Measurements from ENCODE around the gene S1PR3.

Gene S1PR3

DNA sequence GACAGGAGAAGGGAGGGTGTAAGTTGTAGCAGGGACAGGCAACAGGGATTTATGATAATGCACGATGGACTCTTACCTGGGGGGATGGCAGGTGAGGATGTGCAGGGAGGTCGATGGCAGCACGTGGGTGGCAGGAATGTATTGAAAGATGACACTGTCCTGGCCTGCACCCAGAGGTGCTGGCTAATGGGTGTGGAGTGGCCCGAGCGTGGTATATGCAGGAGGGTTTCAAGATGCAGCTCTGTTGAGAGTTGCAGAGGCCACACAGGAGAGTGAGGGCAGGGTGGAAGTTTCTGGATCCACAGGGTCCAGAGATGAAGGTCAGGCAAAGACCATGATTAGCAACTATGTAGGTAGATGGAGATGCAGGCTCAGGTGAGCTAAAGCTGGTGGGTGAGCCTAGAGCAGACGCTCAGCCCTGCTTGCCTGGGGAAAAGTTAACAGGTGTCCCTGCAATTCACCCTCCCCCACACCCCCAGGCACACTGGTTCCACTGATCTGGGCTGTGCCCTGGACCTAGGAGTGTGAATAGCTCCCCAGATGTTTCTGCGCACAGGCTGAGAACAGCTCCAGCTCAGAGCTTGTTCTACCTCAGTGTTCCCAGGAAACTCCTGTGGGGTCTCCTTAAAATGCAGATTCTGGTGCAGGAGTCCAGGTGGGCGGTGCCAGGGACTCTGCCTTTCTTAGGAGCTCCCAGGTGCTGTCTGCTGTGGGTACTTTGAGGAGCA, 21.5 kb upstream of the S1PR3 start:
- no peak for DNase-seq

DNA sequence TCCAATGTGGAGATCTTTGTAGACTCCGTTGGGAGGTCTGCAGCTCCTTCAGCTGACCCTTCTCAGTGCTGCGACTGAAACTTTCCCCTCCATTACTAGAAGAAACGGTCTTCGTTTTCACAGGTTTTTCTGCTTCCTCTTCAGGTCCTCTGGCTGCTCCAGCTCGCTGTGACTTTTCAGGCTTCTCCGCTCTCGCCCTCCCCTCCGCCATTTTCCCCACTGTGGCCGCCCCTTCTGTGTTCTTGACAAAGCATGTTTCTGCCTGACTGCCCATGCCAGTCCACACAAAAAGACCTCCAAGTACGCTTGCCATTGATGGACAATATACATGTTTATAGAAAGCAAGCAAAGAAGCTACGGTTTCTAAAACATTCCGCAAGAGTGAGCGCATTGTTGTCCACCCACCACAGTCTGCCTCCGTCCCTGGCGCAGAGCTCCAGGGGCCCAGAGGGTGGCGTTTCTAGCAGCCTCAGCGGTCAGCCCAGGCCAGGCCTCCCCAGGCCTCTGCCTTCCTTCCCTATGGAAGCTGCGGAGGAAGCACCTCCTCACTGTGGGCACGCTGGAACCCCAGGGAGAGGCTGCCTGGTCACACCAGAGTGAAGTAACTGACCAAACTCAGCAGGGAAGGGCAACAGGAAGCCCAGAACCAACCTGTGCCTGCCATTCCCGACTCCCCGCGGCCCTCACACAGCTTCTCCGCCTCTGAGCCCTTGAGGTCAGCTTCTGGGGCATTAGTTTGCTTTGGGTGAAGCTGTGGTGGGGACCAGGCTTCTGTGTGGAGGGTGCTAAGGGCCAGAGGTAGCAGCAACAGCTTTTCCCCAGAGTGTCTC, 19.9 kb upstream of the S1PR3 start:
- DNase-seq = no peak

GRCh38 chr9:88972401-88972800, 18.9 kb upstream of the S1PR3 start:
- no peak for DNase-seq

DNA sequence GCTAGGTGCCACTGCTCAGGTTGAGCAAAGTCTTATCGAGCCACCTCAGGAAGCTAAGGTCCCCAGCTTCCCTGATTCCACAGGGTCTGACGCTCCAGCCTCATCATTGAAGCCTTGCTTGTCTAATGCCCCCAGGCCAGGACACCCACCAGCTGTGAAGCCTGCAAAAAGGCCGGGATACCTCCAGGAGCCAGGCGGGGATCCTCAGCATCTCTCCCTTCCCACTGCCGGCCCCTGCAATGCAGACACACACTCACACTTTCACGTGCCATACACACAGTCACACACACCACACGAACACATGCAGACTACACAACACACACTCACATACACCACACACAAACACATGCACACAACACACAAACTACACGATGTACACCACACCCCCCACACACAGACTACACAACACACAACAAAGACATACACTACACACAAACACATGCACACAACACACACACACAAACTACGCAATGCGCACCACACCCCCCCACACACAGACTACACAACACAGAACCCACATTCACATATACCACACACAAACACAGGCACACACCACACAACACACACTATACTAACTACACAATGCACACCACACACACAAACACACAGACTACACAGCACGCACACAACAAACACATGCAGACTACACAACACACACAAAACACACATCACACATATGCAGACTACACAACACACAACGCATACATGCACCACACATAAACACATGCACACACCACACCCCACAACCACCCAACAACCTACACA, 17.8 kb upstream of the S1PR3 start:
- no peak for DNase-seq

GRCh38 chr9:88974641-88975040, 16.6 kb upstream of the S1PR3 start:
- no peak for DNase-seq

GRCh38 chr9:88975966-88976889, 15.0 kb upstream of the S1PR3 start:
- DNase-seq = no peak

DNA sequence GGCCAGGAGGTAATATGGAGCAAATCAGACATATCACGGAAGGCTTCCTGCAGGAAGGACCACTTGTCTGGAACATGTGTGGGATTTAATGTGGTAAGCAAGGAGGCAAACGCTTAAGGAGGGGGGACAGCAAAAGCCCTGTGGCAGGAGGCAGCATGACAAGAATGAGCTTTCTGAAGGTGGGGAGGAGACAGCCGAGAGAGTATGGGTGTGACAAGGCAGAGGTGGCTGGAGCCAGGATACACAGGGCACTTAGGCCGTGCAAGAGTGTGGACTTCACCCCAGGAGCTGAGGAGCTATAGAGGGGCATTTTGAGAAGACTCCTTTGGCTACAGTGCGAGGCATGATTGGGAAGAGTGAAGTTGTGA, 14.4 kb upstream of the S1PR3 start:
- DNase-seq = no peak

GRCh38 chr9:88978034-88978433, 13.2 kb upstream of the S1PR3 start:
- DNase-seq = no peak

- DNase-seq = no peak
Measured at GRCh38 chr9:88979021-88979420, 12.2 kb upstream of the S1PR3 start.

DNA sequence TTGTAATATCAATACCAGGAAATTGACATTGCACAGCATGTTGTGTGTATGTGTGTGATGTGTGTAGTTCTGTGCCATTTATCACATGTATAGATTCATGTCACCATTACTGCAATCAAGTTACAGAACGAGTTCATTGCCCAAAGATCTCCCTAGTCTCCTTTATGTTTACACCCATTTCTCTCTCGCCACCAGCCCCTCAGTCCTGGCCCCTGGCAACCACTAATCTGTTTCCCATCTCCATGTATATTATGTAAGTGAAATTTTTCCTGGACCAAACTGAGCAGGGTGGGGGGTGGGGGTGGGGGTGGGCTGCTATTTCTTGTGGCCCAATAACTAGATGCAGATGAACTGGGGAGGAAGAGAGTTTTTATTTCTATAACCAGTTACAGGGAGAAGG, 11.5 kb upstream of the S1PR3 start:
- DNase-seq = no peak

- no peak for DNase-seq
Measured at GRCh38 chr9:88980740-88981203, 10.5 kb upstream of the S1PR3 start.

DNA sequence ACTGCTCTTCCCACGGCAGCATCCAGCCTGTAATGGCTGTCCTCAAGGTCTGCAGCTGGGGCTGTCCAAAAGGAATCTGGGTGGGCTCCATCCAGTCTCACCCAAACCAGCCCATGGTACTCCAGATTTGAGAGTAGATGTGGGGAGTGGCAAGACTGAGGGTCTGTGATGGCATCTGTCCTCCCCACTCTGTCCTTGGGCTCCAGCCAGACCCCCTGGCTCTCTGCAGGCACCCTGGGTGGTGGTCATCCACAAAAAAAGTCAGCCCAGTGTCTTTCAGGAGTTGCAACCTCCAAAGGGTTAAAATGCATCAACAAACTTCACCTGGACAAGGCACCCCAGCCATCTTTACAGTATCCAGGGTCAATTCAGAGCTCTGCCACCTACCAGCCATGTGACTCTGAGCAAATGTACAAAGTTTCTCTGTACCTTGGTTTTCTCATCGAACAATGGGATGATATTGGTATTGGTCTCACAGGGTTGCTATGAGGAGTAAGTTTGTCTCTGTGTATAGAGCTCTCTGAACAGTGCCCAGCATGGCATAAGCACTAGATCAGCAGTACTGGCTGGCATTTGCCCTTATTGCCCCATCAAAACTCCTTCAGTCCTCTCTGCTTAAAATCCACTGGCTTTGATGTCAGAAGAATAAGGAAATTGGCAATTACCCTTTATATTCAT, 7.3 kb upstream of the S1PR3 start:
- DNase-seq = no peak

GRCh38 chr9:88984543-88984883, 6.8 kb upstream of the S1PR3 start:
- no peak for DNase-seq

DNA sequence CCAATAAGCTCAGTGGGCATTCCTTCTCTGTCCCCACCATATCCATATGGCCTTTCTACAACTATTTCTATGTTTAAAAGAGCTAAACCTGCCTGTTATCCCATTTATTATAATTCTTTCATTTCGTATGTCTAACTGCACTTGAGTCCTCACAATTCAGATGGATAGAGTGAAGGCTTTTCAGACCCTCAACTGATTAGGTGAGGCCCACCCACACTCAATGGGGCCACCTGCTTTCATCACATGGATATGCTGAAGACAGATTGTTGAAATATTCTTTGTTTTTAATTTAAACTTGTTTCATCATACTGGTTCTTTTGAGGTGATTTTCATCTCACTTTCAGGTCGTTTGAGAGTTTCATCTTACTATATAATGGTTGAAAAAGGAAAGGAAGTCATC, 5.7 kb upstream of the S1PR3 start:
- no peak for DNase-seq

GRCh38 chr9:88986776-88987175, 4.5 kb upstream of the S1PR3 start:
- no peak for DNase-seq

DNA sequence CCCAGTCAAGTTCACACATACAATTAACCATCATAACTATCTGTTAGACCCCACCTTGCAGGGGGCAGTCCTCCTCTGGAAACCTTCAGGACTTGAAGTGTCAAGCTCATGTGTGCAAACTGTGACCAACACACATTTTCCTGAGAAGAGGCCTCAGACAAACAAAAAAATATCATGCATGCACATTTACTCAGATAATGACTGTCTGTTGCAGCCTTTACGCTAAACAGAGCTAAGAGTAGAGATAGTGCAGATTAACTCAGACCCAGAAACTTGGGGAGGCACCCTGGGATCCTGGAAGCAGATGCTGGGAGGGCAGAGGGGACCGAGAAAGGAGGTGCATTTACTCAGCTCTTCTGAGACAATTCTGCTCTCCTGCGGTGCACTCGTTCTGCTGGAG, 3.6 kb upstream of the S1PR3 start:
- DNase-seq = no peak

GRCh38 chr9:88988796-88989641, 2.2 kb upstream of the S1PR3 start:
- DNase-seq = no peak

- no peak for DNase-seq
Measured at GRCh38 chr9:88990041-88990728, 1.1 kb upstream of the S1PR3 start.

DNA sequence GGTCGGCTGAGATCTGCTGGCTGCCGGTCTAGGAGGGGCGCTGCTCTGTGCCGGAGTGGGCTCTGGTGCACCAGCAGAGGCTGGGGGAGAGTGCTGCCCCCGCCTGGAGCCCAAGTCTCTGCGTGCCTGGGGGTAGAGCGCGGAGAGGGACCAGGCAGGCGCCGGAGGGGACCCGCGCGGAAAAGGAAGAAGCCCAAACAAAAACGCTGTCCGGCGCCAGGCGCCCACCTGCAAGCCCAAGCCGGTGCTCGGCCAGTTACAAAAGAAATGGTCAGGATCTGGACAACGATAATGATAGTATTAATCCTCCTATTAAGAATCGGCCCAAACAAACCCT, 571 bp upstream of the S1PR3 start:
- DNase-seq = no peak

DNA sequence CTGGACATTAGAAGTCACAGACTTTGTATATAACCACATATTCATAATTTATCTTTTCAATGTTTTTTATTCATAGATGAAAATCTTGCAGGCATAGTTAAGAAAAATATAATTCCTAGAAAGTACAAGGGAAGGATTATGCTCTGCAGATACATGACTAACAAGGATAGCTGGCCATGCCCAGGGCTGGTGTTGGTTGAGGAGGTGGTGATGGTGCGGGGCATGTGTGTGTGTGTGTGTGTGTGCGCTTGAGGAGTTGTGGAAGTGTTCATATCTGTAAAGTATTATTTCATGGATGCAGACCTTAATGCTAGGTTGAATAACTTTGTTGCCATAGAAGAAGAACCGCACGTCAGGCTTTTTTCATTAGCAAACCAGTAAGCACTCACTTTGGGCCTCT, 1.3 kb downstream of the S1PR3 start:
- no peak for DNase-seq

- DNase-seq = no peak
Measured at GRCh38 chr9:88993327-88993726, 2.1 kb downstream of the S1PR3 start.
